T-helper 17 cell (primary cell): ENCODE measurements around the gene MTTP. TPM values are rescaled to one million over a fixed set of nuclear protein-coding genes. Genes with fewer than 3 reads are reported as not detected.

Source experiments
- ATAC-seq: fragments of 150-1000 bp; cut with Tn5 transposase; 2 replicates; pipeline ENCODE4 v1.10.0; 2021; ENCODE audit warnings: mild to moderate bottlenecking, moderate library complexity
- DNase-seq, 3 donors: peaks; one replicate each; pipeline versions ENCODE4 v3.0.0 to v3.0.0-alpha.2; 2020 to 2021
- H3K9me3 ChIP-seq: one replicate; pipeline ENCODE4 v1.7.0; 2013; ENCODE audit warnings: low read length, mild to moderate bottlenecking; ENCODE audit not compliant: control insufficient read depth, poor library complexity, severe bottlenecking
- H3K27ac Mint-ChIP-seq: one replicate; pipeline ENCODE4 v1.8.0; 2022; ENCODE audit warnings: mild to moderate bottlenecking, moderate library complexity, mixed read lengths
- H3K27me3 Mint-ChIP-seq: one replicate; pipeline ENCODE4 v1.8.0; 2022; ENCODE audit warnings: mixed read lengths
- H3K36me3 Mint-ChIP-seq: one replicate; pipeline ENCODE4 v1.8.0; 2022; ENCODE audit warnings: low read depth, mixed read lengths
- H3K4me1 Mint-ChIP-seq: one replicate; pipeline ENCODE4 v1.8.0; 2022; ENCODE audit warnings: mild to moderate bottlenecking, mixed read lengths
- H3K4me3 Mint-ChIP-seq: one replicate; pipeline ENCODE4 v1.8.0; 2022; ENCODE audit warnings: mild to moderate bottlenecking, moderate library complexity, mixed read lengths
- total RNA-seq, 4 donors: library from RNA in 2 of 4; stranded (reverse) in 2 of 4; gene quantifications; one replicate each; pipeline ENCODE4 v1.2.3 and lab custom pipeline; 2022 to 2026

Gene MTTP
- total RNA-seq, 2 donors from 2014 or later: not detected

GRCh38 chr4:99651016-99651769 lies 76.6 kb downstream of the MTTP start:
- no peak for DNase-seq
- Mint-ChIP-seq H3K4me1 (peaks cover 2% of the 10 kb centered on the region), H3K27ac (no peak overlapping the region), H3K27me3 (peaks cover 5% of the 10 kb centered on the region), H3K36me3 (no peaks in the 10 kb centered on the region), H3K4me3 (no peak overlapping the region)
- no peaks in the 10 kb centered on the region for H3K9me3 ChIP-seq
- no peak for ATAC-seq

- peaks cover 2% of the 10 kb centered on the region for H3K4me1 Mint-ChIP-seq
- no peaks in the 10 kb centered on the region for H3K9me3 ChIP-seq
- peaks cover 5% of the 10 kb centered on the region for H3K27me3 Mint-ChIP-seq
- no peak overlapping the region for H3K27ac Mint-ChIP-seq
- ATAC-seq (no peak), DNase-seq (no peak)
- H3K4me3 Mint-ChIP-seq: no peak overlapping the region
- H3K36me3 Mint-ChIP-seq: no peaks in the 10 kb centered on the region
These were observed 77.3 kb downstream of the MTTP start for GRCh38 chr4:99651811-99652485.

DNA sequence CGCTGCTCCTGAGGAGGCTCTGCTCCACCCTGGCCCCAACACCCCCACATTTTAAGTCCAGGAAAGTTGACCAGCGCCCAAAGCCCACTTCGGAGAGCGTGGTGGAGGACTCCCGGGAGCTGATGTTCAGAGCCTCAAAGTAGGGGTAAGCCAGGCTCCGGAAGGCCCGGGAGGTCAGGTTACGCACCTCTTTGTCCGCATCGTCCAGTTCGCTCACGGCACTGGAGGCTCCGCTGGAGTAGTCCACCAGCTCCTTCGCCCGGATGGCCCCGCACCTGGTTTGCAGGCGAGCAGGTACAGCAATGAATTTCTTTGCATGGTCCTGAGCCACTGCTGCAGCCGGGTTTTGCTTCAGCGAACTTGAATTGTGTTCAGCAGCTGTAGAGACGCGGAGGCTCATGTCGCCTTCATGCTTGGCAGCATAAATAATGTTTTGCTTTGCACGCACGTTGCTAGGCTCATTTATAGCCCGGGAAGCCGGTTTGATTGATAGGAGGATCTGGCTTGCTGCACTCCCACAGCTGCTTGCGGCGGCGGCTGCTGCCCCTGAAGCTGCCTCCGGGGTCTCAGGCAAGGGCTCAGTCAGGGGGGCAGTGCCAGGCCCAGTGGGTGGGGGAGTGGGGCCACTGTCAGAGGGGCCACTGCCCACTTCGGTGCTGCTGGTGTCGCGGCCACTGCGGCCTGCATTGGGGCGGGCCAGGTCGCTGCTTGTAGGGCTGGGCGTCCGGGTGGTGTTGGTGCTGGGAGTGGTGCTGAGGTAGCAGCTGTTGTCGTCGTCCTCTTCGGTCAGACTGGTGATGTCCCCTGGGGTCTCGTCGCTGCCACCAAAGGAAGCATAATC lies 78.2 kb downstream of the MTTP start:
- no peaks in the 10 kb centered on the region for H3K9me3 ChIP-seq
- ATAC-seq: no peak
- Mint-ChIP-seq H3K27me3 (peaks cover 5% of the 10 kb centered on the region), H3K4me1 (peaks cover 2% of the 10 kb centered on the region), H3K36me3 (no peaks in the 10 kb centered on the region), H3K27ac (no peak overlapping the region), H3K4me3 (no peak overlapping the region)
- DNase-seq: no peak

DNA sequence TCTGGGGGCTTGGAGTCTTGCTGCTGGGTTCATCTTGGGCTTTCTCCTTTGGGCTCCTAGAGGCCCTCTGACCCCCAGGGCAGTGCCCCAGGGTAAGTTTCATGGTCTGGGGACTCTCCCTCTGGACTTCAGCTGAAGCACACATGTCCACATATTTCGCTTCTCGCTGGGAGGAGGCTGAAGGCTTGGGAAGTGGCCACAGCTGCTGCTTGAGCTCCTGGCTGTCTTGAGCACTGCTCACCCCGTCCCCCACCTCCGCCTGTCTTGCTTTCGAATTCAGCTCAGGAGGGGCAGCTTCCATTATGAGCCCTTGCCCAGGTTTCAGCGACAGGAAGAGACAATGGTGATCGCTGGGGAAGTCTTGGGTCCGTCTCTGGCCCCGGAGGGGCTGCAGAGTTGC lies 79.3 kb downstream of the MTTP start:
- Mint-ChIP-seq H3K36me3 (no peaks in the 10 kb centered on the region), H3K4me1 (peaks cover 2% of the 10 kb centered on the region), H3K27me3 (peaks cover 9% of the 10 kb centered on the region), H3K27ac (no peak overlapping the region), H3K4me3 (no peak overlapping the region)
- ATAC-seq (no peak), DNase-seq (no peak)
- no peaks in the 10 kb centered on the region for H3K9me3 ChIP-seq

DNA sequence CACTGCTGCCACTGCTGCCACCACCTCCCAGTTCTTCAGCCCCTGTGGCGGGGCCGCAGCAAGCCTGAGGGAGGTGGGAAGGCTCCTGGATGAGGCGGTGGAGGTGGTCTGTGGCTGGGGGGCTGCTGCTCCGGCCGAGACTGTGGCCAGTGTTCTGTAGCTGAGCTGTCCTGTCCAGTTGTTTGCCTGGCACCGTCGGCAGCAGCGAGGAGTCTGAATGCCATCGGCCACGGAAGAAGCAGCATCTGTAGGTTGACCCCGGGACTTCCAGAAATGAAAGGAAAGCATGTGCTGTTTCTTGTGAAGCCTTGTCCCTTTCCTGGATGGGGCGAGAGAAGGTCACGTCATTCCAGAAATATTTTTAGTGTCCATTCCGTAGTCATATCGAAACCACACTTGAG lies 79.7 kb downstream of the MTTP start:
- no peak for ATAC-seq
- no peaks in the 10 kb centered on the region for H3K9me3 ChIP-seq
- Mint-ChIP-seq H3K36me3 (no peaks in the 10 kb centered on the region), H3K4me3 (no peak overlapping the region), H3K27ac (no peak overlapping the region), H3K4me1 (peaks cover 2% of the 10 kb centered on the region), H3K27me3 (peaks cover 13% of the 10 kb centered on the region)
- DNase-seq: no peak

DNA sequence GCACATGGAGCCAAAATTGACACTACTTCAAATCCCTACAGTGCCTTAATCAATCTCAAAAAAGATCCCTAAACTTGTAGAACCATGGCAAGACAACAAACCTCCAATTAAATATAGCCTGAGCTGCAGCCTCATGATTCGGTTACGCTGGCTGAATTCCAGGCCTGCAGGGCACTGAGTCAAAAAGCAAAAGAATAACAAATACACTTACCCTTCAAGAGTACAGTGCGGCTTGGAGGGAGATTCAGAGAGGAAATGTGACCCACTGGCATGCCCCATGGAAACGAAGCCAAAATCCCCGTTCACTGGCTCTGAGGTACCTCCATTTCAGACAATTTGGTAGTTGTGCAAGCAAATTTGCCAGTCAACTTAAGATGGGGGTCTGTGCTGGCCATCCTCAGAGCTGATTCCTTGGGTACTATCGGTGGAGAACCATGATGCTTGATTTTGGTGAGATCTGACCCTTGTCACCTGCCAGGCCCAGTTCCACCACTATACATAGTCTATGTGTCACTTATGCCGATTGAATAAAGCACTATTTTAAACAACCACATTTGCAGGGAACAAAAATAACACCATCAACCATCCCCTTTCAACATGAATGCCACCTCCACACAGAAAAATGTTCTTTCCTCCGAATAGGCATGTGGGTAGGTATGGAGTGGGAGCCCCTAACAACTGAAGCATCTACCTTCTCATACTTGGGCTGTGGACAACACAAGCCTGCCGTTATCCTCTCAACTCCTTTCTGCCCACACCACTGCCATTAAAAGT lies 80.9 kb downstream of the MTTP start:
- Mint-ChIP-seq H3K27me3 (peaks cover 14% of the 10 kb centered on the region), H3K36me3 (no peaks in the 10 kb centered on the region), H3K4me3 (no peak overlapping the region), H3K27ac (no peak overlapping the region), H3K4me1 (peaks cover 2% of the 10 kb centered on the region)
- ATAC-seq (no peak), DNase-seq (no peak)
- no peaks in the 10 kb centered on the region for H3K9me3 ChIP-seq

DNA sequence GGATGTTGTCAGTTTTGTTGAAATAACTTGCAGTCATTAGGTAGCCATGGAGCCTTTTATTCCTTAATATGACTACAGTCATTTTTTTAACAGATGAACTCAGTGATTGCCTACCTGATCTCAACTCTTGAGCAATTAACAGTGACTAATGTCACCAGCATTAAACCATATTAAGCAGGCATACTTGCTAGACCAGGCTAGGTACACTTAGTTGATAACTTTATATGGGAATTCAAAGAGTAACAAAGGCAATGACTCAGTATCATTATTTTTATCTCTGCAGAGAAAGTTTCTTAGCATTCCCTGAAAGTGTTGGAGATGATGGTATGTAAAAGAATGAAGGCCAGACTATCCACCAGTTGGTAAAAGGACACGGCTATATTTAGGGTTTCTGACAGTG lies 83.2 kb downstream of the MTTP start, which contains the start of gene C4orf54:
TSS of gene C4orf54 (minus strand) at position 31 of the 400 bp plus-strand sequence. CDS start 3,180 bp downstream, outside the sequence.
- ATAC-seq: no peak
- Mint-ChIP-seq H3K4me1 (peaks cover 2% of the 10 kb centered on the region), H3K4me3 (no peak within 1 kb of the TSS), H3K27me3 (peaks cover 17% of the 10 kb centered on the region), H3K27ac (no peak within 1 kb of the TSS), H3K36me3 (no peaks in the 10 kb centered on the region)
- no peaks in the 10 kb centered on the region for H3K9me3 ChIP-seq
- no peak for DNase-seq

DNA sequence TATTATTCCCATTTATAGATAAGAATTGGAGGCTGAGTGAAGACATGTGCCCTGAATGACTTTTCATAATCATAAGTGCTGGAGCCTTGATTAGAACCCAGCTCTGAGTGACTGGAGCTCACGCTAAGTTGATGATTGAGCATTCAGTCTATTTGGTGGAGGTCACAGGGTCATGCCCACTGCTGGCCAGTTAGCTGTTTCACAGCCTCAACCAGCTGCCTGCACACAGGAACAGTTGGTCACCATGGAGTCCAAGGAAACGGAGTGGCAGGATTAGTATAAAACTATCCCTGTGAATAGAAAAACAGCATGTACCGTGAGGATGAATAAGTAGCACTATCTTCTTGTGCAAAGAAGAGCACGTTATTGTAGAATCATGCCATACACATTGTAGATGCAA lies 84.0 kb downstream of the MTTP start:
- peaks cover 2% of the 10 kb centered on the region for H3K4me1 Mint-ChIP-seq
- no peak overlapping the region for H3K4me3 Mint-ChIP-seq
- peaks cover 21% of the 10 kb centered on the region for H3K27me3 Mint-ChIP-seq
- ATAC-seq (no peak), DNase-seq (no peak)
- no peak overlapping the region for H3K27ac Mint-ChIP-seq
- H3K36me3 Mint-ChIP-seq: no peaks in the 10 kb centered on the region
- H3K9me3 ChIP-seq: no peaks in the 10 kb centered on the region

DNA sequence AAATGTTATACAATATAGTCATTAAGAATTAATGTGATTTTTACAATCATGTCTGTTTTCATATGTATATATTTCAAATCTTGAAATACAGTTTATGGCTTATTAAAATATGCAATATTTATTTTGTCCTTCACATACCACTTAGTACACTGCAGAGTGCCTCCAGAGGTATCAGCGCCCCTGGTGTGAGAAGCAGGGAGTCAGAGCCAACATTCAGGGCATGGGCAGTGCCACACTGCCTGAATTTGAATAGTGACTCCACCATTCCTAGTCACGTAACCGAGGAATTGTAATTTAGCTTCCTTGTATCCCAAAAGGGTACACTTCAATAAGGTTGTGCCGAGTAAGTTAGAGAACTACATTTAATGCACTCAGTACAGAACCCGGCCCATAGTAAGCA lies 87.3 kb downstream of the MTTP start:
- no peak overlapping the region for H3K4me3 Mint-ChIP-seq
- H3K36me3 Mint-ChIP-seq: no peaks in the 10 kb centered on the region

DNA sequence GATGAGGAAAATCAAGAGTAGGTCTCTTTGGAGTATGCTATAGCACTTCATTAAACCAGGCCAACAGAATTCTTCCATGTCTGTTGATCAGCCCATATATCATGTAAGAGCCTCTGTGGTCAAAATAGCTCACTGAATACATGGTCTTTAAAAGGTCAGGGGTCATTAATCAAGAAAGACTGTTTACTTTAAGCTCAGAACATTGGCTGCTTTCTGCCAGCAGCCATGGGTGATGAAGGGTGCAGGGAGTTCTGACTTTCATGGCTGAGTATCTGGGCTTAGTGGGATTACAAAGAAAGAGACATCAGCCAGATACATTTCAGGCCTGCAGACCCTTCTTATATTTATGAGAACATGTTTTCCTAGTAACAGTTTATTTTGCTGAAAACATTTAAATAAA lies 90.1 kb downstream of the MTTP start:
- Mint-ChIP-seq H3K4me1 (no peaks in the 10 kb centered on the region), H3K36me3 (no peaks in the 10 kb centered on the region), H3K27me3 (peaks cover 7% of the 10 kb centered on the region), H3K27ac (no peak overlapping the region), H3K4me3 (no peak overlapping the region)
- DNase-seq: no peak
- ATAC-seq: no peak
- H3K9me3 ChIP-seq: no peaks in the 10 kb centered on the region

More for the DNA sequence above, 87.3 kb downstream of the MTTP start:
- no peak overlapping the region for H3K27ac Mint-ChIP-seq
- DNase-seq: no peak
- no peaks in the 10 kb centered on the region for H3K9me3 ChIP-seq
- peaks cover 17% of the 10 kb centered on the region for H3K27me3 Mint-ChIP-seq
- no peaks in the 10 kb centered on the region for H3K4me1 Mint-ChIP-seq
- ATAC-seq: no peak

- H3K9me3 ChIP-seq: no peaks in the 10 kb centered on the region
- H3K4me3 Mint-ChIP-seq: no peak overlapping the region
- peaks cover 7% of the 10 kb centered on the region for H3K27me3 Mint-ChIP-seq
- H3K36me3 Mint-ChIP-seq: no peaks in the 10 kb centered on the region
- ATAC-seq (no peak), DNase-seq (no peak)
- H3K4me1 Mint-ChIP-seq: no peaks in the 10 kb centered on the region
- H3K27ac Mint-ChIP-seq: no peak overlapping the region
These were observed 91.4 kb downstream of the MTTP start for GRCh38 chr4:99665983-99666382.

- Mint-ChIP-seq H3K27ac (no peak overlapping the region), H3K4me3 (no peak overlapping the region), H3K27me3 (no peaks in the 10 kb centered on the region), H3K36me3 (no peaks in the 10 kb centered on the region), H3K4me1 (no peaks in the 10 kb centered on the region)
- no peak for DNase-seq
- peaks cover 4% of the 10 kb centered on the region for H3K9me3 ChIP-seq
- ATAC-seq: no peak
These were observed 93.8 kb downstream of the MTTP start for GRCh38 chr4:99668472-99668871.

DNA sequence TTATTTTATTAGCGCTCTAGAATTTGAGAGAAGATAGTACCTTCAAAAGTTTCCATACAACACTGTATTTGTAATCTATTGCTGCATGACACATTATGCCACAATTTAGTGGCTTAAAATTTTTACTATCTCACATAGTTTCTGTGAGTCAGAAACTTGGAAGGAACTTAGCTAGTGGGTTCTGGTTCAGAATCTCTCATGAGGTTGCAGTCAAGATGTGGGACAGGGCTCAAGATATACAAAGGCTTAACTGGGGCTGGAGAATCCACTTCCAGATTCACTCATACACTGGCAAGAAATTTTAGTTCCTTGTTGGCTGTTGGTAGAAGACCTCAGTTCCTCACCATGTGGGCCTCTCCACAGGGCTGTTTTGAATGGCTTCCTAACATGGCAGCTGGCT lies 94.5 kb downstream of the MTTP start:
- DNase-seq (no peak), ATAC-seq (no peak)
- Mint-ChIP-seq H3K36me3 (no peaks in the 10 kb centered on the region), H3K27me3 (no peaks in the 10 kb centered on the region), H3K27ac (no peak overlapping the region), H3K4me3 (no peak overlapping the region), H3K4me1 (no peaks in the 10 kb centered on the region)
- H3K9me3 ChIP-seq: peaks cover 4% of the 10 kb centered on the region
